Right lobe of liver (tissue), 6 donors: Measurements from ENCODE around the gene LRRC46. TPM values are rescaled to one million over a fixed set of nuclear protein-coding genes. Genes with fewer than 3 reads are reported as not detected.

Experiments
- ATAC-seq, 4 donors: fragments of 200-7000 bp; cut with Tn5 transposase; one replicate each; pipeline ENCODE4 v1.9.1; 2020; ENCODE audit warnings: mild to moderate bottlenecking in 4 of 4, moderate library complexity in 4 of 4
- DNase-seq, 3 donors: peaks; one replicate each; pipeline ENCODE4 v3.0.0-alpha.2; 2020
- H3K27ac ChIP-seq, 3 donors: fragments of 200-600 bp; one replicate each; pipeline ENCODE4 v1.8.0; 2022
- H3K27me3 ChIP-seq, 2 donors: fragments of 200-600 bp; one replicate each; pipeline ENCODE4 v1.8.0; 2022
- H3K36me3 ChIP-seq, 4 donors: fragments of 200-600 bp; sonication (generic) in 1 of 4; one replicate each; pipeline versions ENCODE4 v1.5.1 to v1.8.0; 2017 to 2022; ENCODE audit warnings: control low read depth in 1 of 4
- H3K4me1 ChIP-seq, 4 donors: fragments of 200-600 bp; sonication (generic) in 1 of 4; one replicate each; pipeline versions ENCODE4 v1.5.1 to v1.8.0; 2017 to 2022; ENCODE audit warnings: control low read depth in 1 of 4
- H3K4me3 ChIP-seq, 3 donors: fragments of 200-600 bp; one replicate each; pipeline ENCODE4 v1.8.0; 2022
- H3K9me3 ChIP-seq, 4 donors: fragments of 200-600 bp; sonication (generic) in 1 of 4; one replicate each; pipeline versions ENCODE4 v1.5.1 to v1.8.0; 2017 to 2022; ENCODE audit warnings: control low read depth in 1 of 4
- POLR2A ChIP-seq: fragments of 450-650 bp; IDR thresholded peaks from one replicate; pipeline ENCODE4 v1.6.1; 2017; ENCODE audit warnings: antibody characterized with exemption, mild to moderate bottlenecking
- WGBS: methylation state at CpG from one replicate; pipeline ENCODE4 v1.1.6; 2018; ENCODE audit warnings: low coverage, low lambda C conversion rate; ENCODE audit not compliant: insufficient coverage; ENCODE audit errors: missing lambda C conversion rate; 5-methylcytosine and 5-hydroxymethylcytosine counted together
- intact Hi-C, 2 donors: fragments of 100-400 bp; cut with DNase I; formaldehyde crosslinking; loops; one replicate each; pipeline versions ENCODE4 v1.11.2 to v1.14.1; 2022
- total RNA-seq, 6 experiments: library from RNA; depleted of rRNA in 2 of 6; stranded (reverse); fragments of >200 nt in 2 of 6; fragmentation: NEBNext Ultra II Directional in 3 of 6; extraction: Animal tissue kit (Norgen Biotek cat#: 25700) in 3 of 6; gene quantifications; one replicate each; pipeline versions ENCODE4 v1.1.0 to v1.2.4, GENCODE V29; 2016 to 2023
- TF ChIP-seq, protein P1 (sequence below), 4 donors: fragments of 200-600 bp in 3 of 4; fragments of 450-650 bp in 1 of 4; IDR thresholded peaks; one replicate each; pipeline versions ENCODE4 v1.5.1 to v1.8.0; 2016 to 2022; ENCODE audit warnings: antibody characterized with exemption in 4 of 4, mild to moderate bottlenecking in 2 of 4
- donor health status: DM: no; HTN: yes; CAD: no.
- donor health status: DM: no; HTN: no; CAD: no.
- donor health status: DM: no; HTN: no; CAD: no.
- donor health status: DM: no; HTN: yes; CAD: no.
- donor health status: DM: no; HTN: yes; CAD: no.

LRRC46 gene
- total RNA-seq, 6 experiments from 2014 or later, result 0.12 to 0.44 (median 0.35) TPM

DNA sequence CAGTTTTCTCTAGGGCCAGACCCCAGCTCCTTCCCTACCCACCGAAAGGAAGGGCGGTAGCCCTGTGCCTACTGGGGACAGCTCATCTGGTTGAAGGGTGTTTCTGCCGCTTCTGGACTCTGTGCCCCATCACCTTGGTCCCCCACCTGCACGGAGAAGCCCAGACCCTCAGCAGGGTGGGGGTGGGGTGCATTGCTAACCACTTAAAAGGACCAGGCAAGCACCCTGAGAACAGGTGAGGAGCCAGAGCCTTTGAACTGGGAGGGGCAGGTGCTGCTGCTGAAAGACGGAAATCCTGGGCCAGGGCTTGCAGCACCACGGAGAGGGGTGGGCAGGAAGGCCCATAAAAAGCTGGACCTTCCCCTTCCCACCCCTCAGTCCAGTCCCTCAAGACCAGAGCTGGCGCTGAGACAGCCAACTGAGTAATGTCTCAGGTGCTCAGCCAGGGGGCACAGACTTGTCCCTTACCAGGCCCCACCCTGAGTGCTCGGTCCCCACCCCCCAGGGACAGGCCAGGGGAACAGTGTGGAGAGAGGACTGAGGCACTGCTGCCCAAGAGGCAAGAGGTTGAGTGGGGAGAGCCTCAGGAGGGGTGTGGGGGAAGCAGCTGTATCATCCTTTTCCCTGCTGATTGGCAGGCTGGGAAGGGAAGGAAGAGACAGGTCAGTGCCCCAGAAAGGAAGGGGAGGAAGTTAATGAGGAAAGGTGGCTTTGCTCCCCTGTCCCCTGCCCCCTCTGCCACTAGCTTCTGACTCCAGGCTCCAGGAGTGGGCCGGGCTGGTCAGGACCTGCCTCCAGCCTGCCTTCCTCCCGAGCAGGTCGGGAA, 53.6 kb downstream of the LRRC46 start:
- DNase-seq (no peak), ATAC-seq (no peak)
- Histone ChIP-seq H3K27ac (no peak overlapping the region), H3K36me3 (no peaks in the 10 kb centered on the region), H3K27me3 (no peaks in the 10 kb centered on the region), H3K9me3 (no peaks in the 10 kb centered on the region), H3K4me3 (no peak overlapping the region), H3K4me1 (no peaks in the 10 kb centered on the region)
- TF ChIP-seq, protein P1, sequence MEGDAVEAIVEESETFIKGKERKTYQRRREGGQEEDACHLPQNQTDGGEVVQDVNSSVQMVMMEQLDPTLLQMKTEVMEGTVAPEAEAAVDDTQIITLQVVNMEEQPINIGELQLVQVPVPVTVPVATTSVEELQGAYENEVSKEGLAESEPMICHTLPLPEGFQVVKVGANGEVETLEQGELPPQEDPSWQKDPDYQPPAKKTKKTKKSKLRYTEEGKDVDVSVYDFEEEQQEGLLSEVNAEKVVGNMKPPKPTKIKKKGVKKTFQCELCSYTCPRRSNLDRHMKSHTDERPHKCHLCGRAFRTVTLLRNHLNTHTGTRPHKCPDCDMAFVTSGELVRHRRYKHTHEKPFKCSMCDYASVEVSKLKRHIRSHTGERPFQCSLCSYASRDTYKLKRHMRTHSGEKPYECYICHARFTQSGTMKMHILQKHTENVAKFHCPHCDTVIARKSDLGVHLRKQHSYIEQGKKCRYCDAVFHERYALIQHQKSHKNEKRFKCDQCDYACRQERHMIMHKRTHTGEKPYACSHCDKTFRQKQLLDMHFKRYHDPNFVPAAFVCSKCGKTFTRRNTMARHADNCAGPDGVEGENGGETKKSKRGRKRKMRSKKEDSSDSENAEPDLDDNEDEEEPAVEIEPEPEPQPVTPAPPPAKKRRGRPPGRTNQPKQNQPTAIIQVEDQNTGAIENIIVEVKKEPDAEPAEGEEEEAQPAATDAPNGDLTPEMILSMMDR (IDR thresholded peaks at IDR 0.05), result no peak
- no peak for TF ChIP-seq POLR2A
- 61% methylated on average over 3 of the region's 11 CpGs for WGBS
- intact Hi-C loops, result no loop called here

Other genes with a start within 250 kb of the LRRC46 start
- gene KPNB1, start 181.8 kb upstream of the LRRC46 start, total RNA-seq, result 100 to 1,000 TPM in 2 of 6 experiments, 10 to 100 TPM in 4; 80.8 to 104 (median 94.5) TPM
- gene TBKBP1, start 137.5 kb upstream of the LRRC46 start, total RNA-seq, result 1 to 10 TPM; 1.2 to 3.2 (median 2.2) TPM
- gene TBX21, start 98.4 kb upstream of the LRRC46 start, total RNA-seq, result under 1 TPM in 5 of 6 experiments, not detected in 1; 0.19 to 0.56 (median 0.24) TPM
- 1 to 10 TPM in 5 of 6 experiments, under 1 TPM in 1; 0.62 to 2.2 (median 1.4) TPM for gene OSBPL7, start 9.9 kb upstream of the LRRC46 start, total RNA-seq
- 10 to 100 TPM; 14.4 to 26.1 (median 16.3) TPM for gene MRPL10, start 129 bp upstream of the LRRC46 start, total RNA-seq
- gene SCRN2, start 9.6 kb downstream of the LRRC46 start, total RNA-seq, result 10 to 100 TPM; 18.1 to 25.7 (median 19.6) TPM
- under 1 TPM in 3 of 6 experiments, not detected in 3; 0.09 to 0.12 (median 0.11) TPM for gene SP6, start 19.5 kb downstream of the LRRC46 start, total RNA-seq
- gene SP2, start 64.6 kb downstream of the LRRC46 start, total RNA-seq, result 1 to 10 TPM; 3.1 to 7.9 (median 5.5) TPM
- 100 to 1,000 TPM in 5 of 6 experiments, 10 to 100 TPM in 1; 85.0 to 151 (median 124) TPM for gene PNPO, start 109.9 kb downstream of the LRRC46 start, total RNA-seq
- 1 to 10 TPM in 1 of 6 experiments, under 1 TPM in 5; 0.19 to 1.1 (median 0.47) TPM for gene PRR15L, start 126.2 kb downstream of the LRRC46 start, total RNA-seq
- 100 to 1,000 TPM in 3 of 6 experiments, 10 to 100 TPM in 3; 47.3 to 119 (median 99.7) TPM for gene CDK5RAP3, start 139.4 kb downstream of the LRRC46 start, total RNA-seq
- 10 to 100 TPM; 18.9 to 26.6 (median 23.8) TPM for gene COPZ2, start 206.1 kb downstream of the LRRC46 start, total RNA-seq
- 100 to 1,000 TPM in 4 of 6 experiments, 10 to 100 TPM in 2; 63.1 to 156 (median 117) TPM for gene NFE2L1, start 216.7 kb downstream of the LRRC46 start, total RNA-seq